Medulla oblongata (tissue), 1 donor: ENCODE data around the gene PTPRR.

Experiments used
- DNase-seq: peaks from one replicate; pipeline ENCODE4 v3.0.0-alpha.2; 2015; ENCODE audit errors: extremely low spot score

Gene PTPRR

GRCh38 chr12:70645494-70646317 is 274.8 kb downstream of the PTPRR start:
- DNase-seq: no peak

GRCh38 chr12:70644861-70645260 is 275.7 kb downstream of the PTPRR start:
- DNase-seq: no peak

GRCh38 chr12:70643939-70644338 is 276.6 kb downstream of the PTPRR start:
- DNase-seq: no peak

- no peak for DNase-seq
Observed at GRCh38 chr12:70641691-70642090, 278.8 kb downstream of the PTPRR start.

GRCh38 chr12:70640901-70641300 is 279.6 kb downstream of the PTPRR start:
- no peak for DNase-seq

GRCh38 chr12:70639535-70639934 is 281.0 kb downstream of the PTPRR start:
- DNase-seq: no peak

GRCh38 chr12:70638639-70639360 is 281.7 kb downstream of the PTPRR start:
- no peak for DNase-seq

GRCh38 chr12:70637303-70638085 is 283.0 kb downstream of the PTPRR start, which contains the start of gene PTPRB:
Gene PTPRB (minus strand): TSS chr12:70637429. CDS start chr12:70637395, 34 bp downstream.
- DNase-seq: no peak

- no peak for DNase-seq
Observed at GRCh38 chr12:70635755-70636154, 284.8 kb downstream of the PTPRR start.

GRCh38 chr12:70628701-70629480 is 291.6 kb downstream of the PTPRR start:
- no peak for DNase-seq

- DNase-seq: no peak
Observed at GRCh38 chr12:70627677-70628076, 292.9 kb downstream of the PTPRR start.

- no peak for DNase-seq
Observed at GRCh38 chr12:70626180-70626579, 294.4 kb downstream of the PTPRR start.

GRCh38 chr12:70619471-70620152 is 300.9 kb downstream of the PTPRR start:
- DNase-seq: no peak

GRCh38 chr12:70618371-70618770 is 302.2 kb downstream of the PTPRR start:
- DNase-seq: no peak

GRCh38 chr12:70617450-70617849 is 303.1 kb downstream of the PTPRR start:
- no peak for DNase-seq

- no peak for DNase-seq
Observed at GRCh38 chr12:70615174-70615866, 305.2 kb downstream of the PTPRR start.

- no peak for DNase-seq
Observed at GRCh38 chr12:70609739-70610491, 310.6 kb downstream of the PTPRR start.

- DNase-seq: no peak
Observed at GRCh38 chr12:70609203-70609602, 311.3 kb downstream of the PTPRR start.

GRCh38 chr12:70608184-70608583 is 312.4 kb downstream of the PTPRR start:
- no peak for DNase-seq
